ENCODE results near the gene RNF11. TPM values are rescaled to one million over a fixed set of nuclear protein-coding genes. Genes with fewer than 3 reads are reported as not detected.

RNF11 gene
- polyA plus RNA-seq, 1 donor (not counting 4 experiments of a cell fraction or from before 2014, with no cell fraction given) = 113 TPM

DNA sequence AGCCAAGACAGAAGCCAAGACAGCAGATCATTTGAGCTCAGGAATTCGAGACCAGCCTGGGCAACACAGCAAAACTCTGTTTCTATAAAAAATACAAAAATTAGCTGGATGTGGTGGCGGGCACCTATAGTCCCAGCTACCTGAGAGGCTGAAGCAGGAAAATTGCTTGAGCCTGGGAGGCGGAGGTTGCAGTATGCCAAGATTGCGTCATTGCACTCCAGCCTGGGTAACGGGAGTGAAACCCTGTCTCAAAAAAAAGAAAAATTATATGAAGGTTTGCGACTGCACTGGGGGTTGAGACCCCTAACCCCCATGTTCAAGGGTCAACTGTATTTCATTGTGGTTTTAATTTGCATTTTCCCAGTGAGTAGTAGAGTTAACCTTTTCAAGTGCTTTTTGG is 16.3 kb downstream of the RNF11 start:
- dilution Hi-C loops (cut with MboI; ENCODE audit: extremely low pct_ligation_motif_present, low sequenced_read_pairs) = no loop called here
- no peaks in the 10 kb centered on the region for H3K4me1 ChIP-seq (ENCODE audit: control insufficient read depth, extremely low read depth, insufficient read depth, low read length)

DNA sequence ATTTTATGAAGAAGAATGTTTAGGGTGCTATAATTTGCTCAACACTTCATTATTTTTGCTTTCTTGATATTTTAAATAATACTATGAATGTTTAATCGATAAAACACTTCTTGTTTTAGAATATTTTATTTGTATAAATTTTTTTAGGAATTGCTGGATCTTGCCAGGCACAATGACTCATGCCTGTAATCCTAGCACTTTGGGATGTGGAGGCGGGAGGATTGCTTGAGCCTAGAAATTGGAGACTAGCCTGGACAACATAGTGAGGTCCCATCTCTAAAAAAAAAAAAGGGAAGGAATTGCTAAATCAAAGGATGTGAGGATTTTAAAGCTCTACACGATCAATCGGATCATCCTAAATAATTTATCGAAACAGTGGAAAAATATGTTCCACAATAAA is 17.6 kb downstream of the RNF11 start:
- Histone ChIP-seq H3K27ac (ENCODE audit: control insufficient read depth, insufficient read depth, low read length) (no peak overlapping the region), H4K20me1 (ENCODE audit: control insufficient read depth, extremely low read depth, insufficient read depth, low read length) (peaks cover 6% of the 10 kb centered on the region), H3K9me3 (ENCODE audit: control insufficient read depth, low read depth, low read length) (no peaks in the 10 kb centered on the region), H3K36me3 (ENCODE audit: control insufficient read depth in 2 of 2, extremely low read depth in 1 of 2, insufficient read depth in 2 of 2, low read length in 2 of 2) (no peaks in the 10 kb centered on the region), H3K4me2 (ENCODE audit: control insufficient read depth, extremely low read depth, insufficient read depth, low read depth, low read length) (no peak overlapping the region), H3K27me3 (ENCODE audit: control insufficient read depth, extremely low read depth, insufficient read depth, low read length) (no peaks in the 10 kb centered on the region), H3K9ac (ENCODE audit: control insufficient read depth, extremely low read depth, insufficient read depth, low read length) (no peak overlapping the region), H3K4me1 (ENCODE audit: control insufficient read depth, extremely low read depth, insufficient read depth, low read length) (no peaks in the 10 kb centered on the region), H3K79me2 (ENCODE audit: control insufficient read depth, insufficient read depth, low read length) (peaks cover 90% of the 10 kb centered on the region), H3K9me1 (ENCODE audit: control insufficient read depth, extremely low read depth, insufficient read depth, low read length) (no peaks in the 10 kb centered on the region), H3K4me3 (ENCODE audit: control insufficient read depth in 2 of 3, extremely low read depth in 1 of 3, insufficient read depth in 2 of 3, low read depth in 1 of 3, low read length in 3 of 3) (no peak overlapping the region), H2AFZ (ENCODE audit: control insufficient read depth, low read length) (no peak overlapping the region)
- DNase-seq (ENCODE audit: low read depth, low spot score) (no peak), FAIRE-seq (no peak)
- TF ChIP-seq, protein P1, sequence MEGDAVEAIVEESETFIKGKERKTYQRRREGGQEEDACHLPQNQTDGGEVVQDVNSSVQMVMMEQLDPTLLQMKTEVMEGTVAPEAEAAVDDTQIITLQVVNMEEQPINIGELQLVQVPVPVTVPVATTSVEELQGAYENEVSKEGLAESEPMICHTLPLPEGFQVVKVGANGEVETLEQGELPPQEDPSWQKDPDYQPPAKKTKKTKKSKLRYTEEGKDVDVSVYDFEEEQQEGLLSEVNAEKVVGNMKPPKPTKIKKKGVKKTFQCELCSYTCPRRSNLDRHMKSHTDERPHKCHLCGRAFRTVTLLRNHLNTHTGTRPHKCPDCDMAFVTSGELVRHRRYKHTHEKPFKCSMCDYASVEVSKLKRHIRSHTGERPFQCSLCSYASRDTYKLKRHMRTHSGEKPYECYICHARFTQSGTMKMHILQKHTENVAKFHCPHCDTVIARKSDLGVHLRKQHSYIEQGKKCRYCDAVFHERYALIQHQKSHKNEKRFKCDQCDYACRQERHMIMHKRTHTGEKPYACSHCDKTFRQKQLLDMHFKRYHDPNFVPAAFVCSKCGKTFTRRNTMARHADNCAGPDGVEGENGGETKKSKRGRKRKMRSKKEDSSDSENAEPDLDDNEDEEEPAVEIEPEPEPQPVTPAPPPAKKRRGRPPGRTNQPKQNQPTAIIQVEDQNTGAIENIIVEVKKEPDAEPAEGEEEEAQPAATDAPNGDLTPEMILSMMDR (optimal IDR thresholded peaks at IDR 0.05 in 1 of 3, IDR thresholded peaks at IDR 0.05 in 1 of 3, conservative IDR thresholded peaks at IDR 0.05 in 1 of 3; ENCODE audit: extremely low read depth in 1 of 3, insufficient read depth in 2 of 3, low read length in 3 of 3) = no peak
- no peak for TF ChIP-seq EZH2 (IDR thresholded peaks at IDR 0.05; ENCODE audit: low read length)
- dilution Hi-C loops (cut with MboI; ENCODE audit: extremely low pct_ligation_motif_present, low sequenced_read_pairs) = no loop called here

More for the DNA sequence above, 16.3 kb downstream of the RNF11 start:
- FAIRE-seq (no peak), DNase-seq (ENCODE audit: low read depth, low spot score) (no peak)
- Histone ChIP-seq H3K9ac (ENCODE audit: control insufficient read depth, extremely low read depth, insufficient read depth, low read length) (no peak overlapping the region), H3K27ac (ENCODE audit: control insufficient read depth, insufficient read depth, low read length) (no peak overlapping the region), H3K36me3 (ENCODE audit: control insufficient read depth in 2 of 2, extremely low read depth in 1 of 2, insufficient read depth in 2 of 2, low read length in 2 of 2) (no peaks in the 10 kb centered on the region), H4K20me1 (ENCODE audit: control insufficient read depth, extremely low read depth, insufficient read depth, low read length) (peaks cover 4% of the 10 kb centered on the region), H3K79me2 (ENCODE audit: control insufficient read depth, insufficient read depth, low read length) (peaks cover 93% of the 10 kb centered on the region), H3K4me2 (ENCODE audit: control insufficient read depth, extremely low read depth, insufficient read depth, low read depth, low read length) (no peak overlapping the region), H3K9me1 (ENCODE audit: control insufficient read depth, extremely low read depth, insufficient read depth, low read length) (no peaks in the 10 kb centered on the region), H3K9me3 (ENCODE audit: control insufficient read depth, low read depth, low read length) (no peaks in the 10 kb centered on the region), H3K27me3 (ENCODE audit: control insufficient read depth, extremely low read depth, insufficient read depth, low read length) (no peaks in the 10 kb centered on the region), H3K4me3 (ENCODE audit: control insufficient read depth in 2 of 3, extremely low read depth in 1 of 3, insufficient read depth in 2 of 3, low read depth in 1 of 3, low read length in 3 of 3) (no peak overlapping the region), H2AFZ (ENCODE audit: control insufficient read depth, low read length) (no peak overlapping the region)
- no peak for TF ChIP-seq EZH2 (IDR thresholded peaks at IDR 0.05; ENCODE audit: low read length)
- TF ChIP-seq, protein P1 (optimal IDR thresholded peaks at IDR 0.05 in 1 of 3, IDR thresholded peaks at IDR 0.05 in 1 of 3, conservative IDR thresholded peaks at IDR 0.05 in 1 of 3; ENCODE audit: extremely low read depth in 1 of 3, insufficient read depth in 2 of 3, low read length in 3 of 3) = no peak
